Mesenchymal stem cell (in vitro differentiated cells and primary cell): ENCODE measurements around the gene LEF1.

Experiments
- DNase-seq: peaks from one replicate; pipeline ENCODE4 v3.0.0-alpha.2; 2013
- H2AFZ ChIP-seq: one replicate; pipeline ENCODE4 v1.6.1; 2013; ENCODE audit warnings: low read depth, mild to moderate bottlenecking, control low read depth, inconsistent platforms, low read length, moderate library complexity
- H2AK5ac ChIP-seq: 2 replicates; pipeline ENCODE4 v1.6.1; 2013; ENCODE audit warnings: low read length, moderate library complexity, mild to moderate bottlenecking, inconsistent platforms; ENCODE audit not compliant: severe bottlenecking
- H2BK120ac ChIP-seq: one replicate; pipeline ENCODE4 v1.6.1; 2013; ENCODE audit warnings: low read depth, mild to moderate bottlenecking, inconsistent platforms, low read length, moderate library complexity
- H2BK12ac ChIP-seq, 2 experiments: one replicate each; pipeline ENCODE4 v1.6.1; 2013; ENCODE audit warnings: inconsistent platforms in 2 of 2, low read length in 2 of 2, mild to moderate bottlenecking in 2 of 2, moderate library complexity in 2 of 2, control low read depth in 1 of 2
- H2BK15ac ChIP-seq: one replicate; pipeline ENCODE4 v1.6.1; 2013; ENCODE audit warnings: mild to moderate bottlenecking, low read depth, inconsistent platforms; ENCODE audit not compliant: poor library complexity, severe bottlenecking
- H2BK5ac ChIP-seq: 2 replicates; pipeline ENCODE4 v1.6.1; 2013; ENCODE audit warnings: low read depth, mild to moderate bottlenecking, low read length, control low read depth, inconsistent platforms; ENCODE audit not compliant: poor library complexity, severe bottlenecking
- H3K14ac ChIP-seq, 2 experiments: one replicate each; pipeline ENCODE4 v1.6.1; 2013; ENCODE audit warnings: inconsistent platforms in 2 of 2, low read length in 2 of 2, control low read depth in 1 of 2, mild to moderate bottlenecking in 1 of 2, moderate library complexity in 1 of 2
- H3K18ac ChIP-seq, 2 experiments: one replicate each; pipeline ENCODE4 v1.6.1; 2013; ENCODE audit warnings: inconsistent platforms in 2 of 2, low read length in 2 of 2, control low read depth in 1 of 2, low read depth in 1 of 2, mild to moderate bottlenecking in 1 of 2
- H3K23ac ChIP-seq, 2 experiments: one replicate each; pipeline ENCODE4 v1.6.1; 2013; ENCODE audit warnings: inconsistent platforms in 2 of 2, low read length in 2 of 2, mild to moderate bottlenecking in 2 of 2, moderate library complexity in 2 of 2, control low read depth in 1 of 2
- H3K27ac ChIP-seq: 2 replicates; pipeline ENCODE4 v1.5.1; 2013; ENCODE audit warnings: mild to moderate bottlenecking, moderate library complexity, low read length, control low read depth, inconsistent platforms; ENCODE audit not compliant: poor library complexity, severe bottlenecking
- H3K27me3 ChIP-seq, 2 experiments: 2 replicates each; pipeline versions ENCODE4 v1.6.1 to v1.7.0; 2013; ENCODE audit warnings: low read length in 2 of 2, mild to moderate bottlenecking in 2 of 2, moderate library complexity in 2 of 2, control low read depth in 1 of 2, inconsistent platforms in 1 of 2; ENCODE audit not compliant: control insufficient read depth in 1 of 2, insufficient read depth in 1 of 2
- H3K36me3 ChIP-seq, 2 experiments: 2 replicates each; pipeline versions ENCODE4 v1.6.1 to v1.7.0; 2013; ENCODE audit warnings: low read length in 2 of 2, control low read depth in 1 of 2, inconsistent platforms in 1 of 2, low read depth in 1 of 2, mild to moderate bottlenecking in 1 of 2; ENCODE audit not compliant: insufficient read depth in 2 of 2, control insufficient read depth in 1 of 2
- H3K4ac ChIP-seq, 2 experiments: one replicate each; pipeline ENCODE4 v1.6.1; 2013; ENCODE audit warnings: inconsistent platforms in 2 of 2, low read length in 2 of 2, mild to moderate bottlenecking in 2 of 2, moderate library complexity in 2 of 2, control low read depth in 1 of 2, low read depth in 1 of 2
- H3K4me1 ChIP-seq: 2 replicates; pipeline ENCODE4 v1.6.1; 2013; ENCODE audit warnings: low read depth, low read length, control low read depth; ENCODE audit not compliant: control insufficient read depth, insufficient read depth
- H3K4me2 ChIP-seq: 2 replicates; pipeline ENCODE4 v1.6.1; 2013; ENCODE audit warnings: low read length, mild to moderate bottlenecking, inconsistent platforms; ENCODE audit not compliant: poor library complexity, severe bottlenecking
- H3K4me3 ChIP-seq, 2 experiments: 2 replicates each; pipeline versions ENCODE4 v1.5.1 to v1.7.0; 2013; ENCODE audit warnings: low read length in 2 of 2, mild to moderate bottlenecking in 2 of 2, control low read depth in 1 of 2, low read depth in 1 of 2; ENCODE audit not compliant: insufficient read depth in 1 of 2
- H3K79me1 ChIP-seq: replicated peaks from 2 replicates; pipeline ENCODE4 v1.6.1; 2013; ENCODE audit warnings: mild to moderate bottlenecking, control low read depth, low read length, inconsistent platforms; ENCODE audit not compliant: poor library complexity, severe bottlenecking
- H3K9ac ChIP-seq: 2 replicates; pipeline ENCODE4 v1.7.0; 2013; ENCODE audit warnings: mild to moderate bottlenecking, low read length, moderate library complexity
- H3K9me3 ChIP-seq: 2 replicates; pipeline ENCODE4 v1.7.0; 2013; ENCODE audit warnings: mild to moderate bottlenecking, low read length; ENCODE audit not compliant: control insufficient read depth
- H4K8ac ChIP-seq: one replicate; pipeline ENCODE4 v1.6.1; 2013; ENCODE audit warnings: inconsistent platforms, mild to moderate bottlenecking, low read length, moderate library complexity
- H4K91ac ChIP-seq: one replicate; pipeline ENCODE4 v1.6.1; 2013; ENCODE audit warnings: mild to moderate bottlenecking, low read length, inconsistent platforms
- WGBS: methylation state at CpG from one replicate; pipeline ENCODE4 v1.1.7; 2013; ENCODE audit warnings: mixed read lengths; 5-methylcytosine and 5-hydroxymethylcytosine counted together

Gene LEF1

GRCh38 chr4:108048157-108048556 is 120.6 kb downstream of the LEF1 start:
- Histone ChIP-seq H3K23ac (no peak overlapping the region), H2BK15ac (no peak overlapping the region), H2AFZ (no peak overlapping the region), H2BK12ac (no peak overlapping the region), H3K27ac (no peak overlapping the region), H3K27me3 (peaks cover 0 to 11% of the 10 kb centered on the region in 2 experiments), H3K4ac (no peak overlapping the region), H3K18ac (no peak overlapping the region), H3K14ac (peak overlapping the region in 1 of 2 experiments; percentile 9), H2BK5ac (no peak overlapping the region), H3K4me1 (peaks cover 7% of the 10 kb centered on the region), H3K36me3 (no peaks in the 10 kb centered on the region), H4K91ac (no peak overlapping the region), H2BK120ac (no peak overlapping the region), H2AK5ac (no peak overlapping the region), H3K4me3 (no peak overlapping the region), H3K9me3 (no peaks in the 10 kb centered on the region), H3K4me2 (no peak overlapping the region), H4K8ac (no peak overlapping the region), H3K79me1 (no peaks in the 10 kb centered on the region), H3K9ac (no peak overlapping the region)
- 97% methylated on average over 5 of the region's 6 CpGs for WGBS
- DNase-seq: no peak

- Histone ChIP-seq H3K4me2 (no peak overlapping the region), H3K9ac (no peak overlapping the region), H2AK5ac (no peak overlapping the region), H4K8ac (no peak overlapping the region), H3K9me3 (no peaks in the 10 kb centered on the region), H4K91ac (no peak overlapping the region), H3K79me1 (no peaks in the 10 kb centered on the region), H3K4me3 (no peak overlapping the region), H2BK12ac (no peak overlapping the region), H2BK5ac (no peak overlapping the region), H3K4me1 (peaks cover 5% of the 10 kb centered on the region), H3K27me3 (peaks cover 0 to 5% of the 10 kb centered on the region in 2 experiments), H2AFZ (no peak overlapping the region), H2BK15ac (no peak overlapping the region), H3K4ac (no peak overlapping the region), H3K18ac (no peak overlapping the region), H3K27ac (no peak overlapping the region), H3K14ac (peak overlapping the region in 1 of 2 experiments; percentile 62), H3K23ac (no peak overlapping the region), H3K36me3 (no peaks in the 10 kb centered on the region), H2BK120ac (no peak overlapping the region)
- WGBS: 97% methylated on average over 2 of the region's 2 CpGs
- no peak for DNase-seq
Measured at GRCh38 chr4:108047199-108047598, 121.5 kb downstream of the LEF1 start.

- Histone ChIP-seq H3K18ac (no peak overlapping the region), H3K4me3 (no peak overlapping the region), H3K9ac (peak overlapping the region; percentile 24), H3K4me1 (peaks cover 2% of the 10 kb centered on the region), H3K14ac (no peak overlapping the region), H2BK120ac (no peak overlapping the region), H2BK5ac (no peak overlapping the region), H2BK15ac (no peak overlapping the region), H2AFZ (no peak overlapping the region), H4K8ac (no peak overlapping the region), H3K79me1 (no peaks in the 10 kb centered on the region), H2BK12ac (no peak overlapping the region), H4K91ac (no peak overlapping the region), H3K23ac (no peak overlapping the region), H2AK5ac (no peak overlapping the region), H3K36me3 (no peaks in the 10 kb centered on the region), H3K9me3 (no peaks in the 10 kb centered on the region), H3K4me2 (no peak overlapping the region), H3K27ac (no peak overlapping the region), H3K4ac (no peak overlapping the region), H3K27me3 (no peaks in the 10 kb centered on the region)
- 96% methylated on average over 3 of the region's 3 CpGs for WGBS
- DNase-seq: no peak
Measured at GRCh38 chr4:108045687-108046024, 123.1 kb downstream of the LEF1 start.

- Histone ChIP-seq H3K18ac (no peak overlapping the region), H3K27ac (no peak overlapping the region), H3K4me2 (no peak overlapping the region), H4K91ac (no peak overlapping the region), H3K4me1 (peaks cover 2% of the 10 kb centered on the region), H4K8ac (no peak overlapping the region), H3K23ac (no peak overlapping the region), H3K4me3 (no peak overlapping the region), H3K79me1 (no peaks in the 10 kb centered on the region), H2BK15ac (no peak overlapping the region), H3K27me3 (no peaks in the 10 kb centered on the region), H3K9ac (peak overlapping the region; percentile 24), H3K9me3 (no peaks in the 10 kb centered on the region), H3K4ac (no peak overlapping the region), H2BK12ac (no peak overlapping the region), H3K14ac (no peak overlapping the region), H2BK5ac (no peak overlapping the region), H2AK5ac (no peak overlapping the region), H2BK120ac (no peak overlapping the region), H2AFZ (no peak overlapping the region), H3K36me3 (no peaks in the 10 kb centered on the region)
- WGBS: 83% methylated on average over 6 of the region's 9 CpGs
- DNase-seq: no peak
Measured at GRCh38 chr4:108044951-108045686, 123.6 kb downstream of the LEF1 start.
